OCI-M2 (cell line): Measurements from ENCODE around the gene KHSRP.
"Not testable (repeated sequence)": the region's sequence is repeated elsewhere in the genome, so short reads cannot be mapped to it uniquely, and the experiment has no call there.

Experiments
- DNase-seq: peaks from one replicate; lab custom pipeline; 2025; ENCODE audit not compliant: unreplicated experiment; lab: John Stamatoyannopoulos, UW

KHSRP gene

DNA sequence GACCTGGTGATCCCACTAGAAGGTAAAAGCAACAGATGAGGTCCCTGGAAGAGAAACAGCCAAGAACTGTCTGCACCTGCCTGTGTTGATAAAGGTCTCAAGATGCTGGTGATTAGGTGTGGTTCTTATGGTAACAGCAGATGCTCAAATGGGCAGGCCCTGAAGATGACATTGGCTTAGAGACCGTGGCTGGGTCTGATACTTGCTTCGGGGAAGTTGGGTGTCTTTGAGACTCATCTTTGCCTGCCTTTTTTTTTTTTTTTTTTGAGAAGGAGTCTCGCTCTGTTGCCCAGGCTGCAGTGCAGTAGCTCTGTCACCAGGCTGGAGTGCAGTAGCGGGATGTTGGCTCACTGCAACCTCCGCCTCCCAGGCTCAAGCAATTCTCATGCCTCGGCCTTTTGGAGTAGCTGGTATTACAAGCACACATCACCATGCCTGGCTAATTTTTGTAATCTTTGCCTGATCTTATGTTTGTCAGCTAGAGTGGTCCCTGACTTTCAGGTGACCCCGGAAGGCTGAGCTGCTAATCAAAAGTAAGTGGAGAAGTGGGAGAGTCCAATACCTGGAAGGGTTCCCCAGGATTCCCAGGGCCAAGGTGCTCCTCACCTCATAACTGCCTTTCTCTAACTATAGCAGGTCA, 27.1 kb upstream of the KHSRP start:
- no peak for DNase-seq

DNA sequence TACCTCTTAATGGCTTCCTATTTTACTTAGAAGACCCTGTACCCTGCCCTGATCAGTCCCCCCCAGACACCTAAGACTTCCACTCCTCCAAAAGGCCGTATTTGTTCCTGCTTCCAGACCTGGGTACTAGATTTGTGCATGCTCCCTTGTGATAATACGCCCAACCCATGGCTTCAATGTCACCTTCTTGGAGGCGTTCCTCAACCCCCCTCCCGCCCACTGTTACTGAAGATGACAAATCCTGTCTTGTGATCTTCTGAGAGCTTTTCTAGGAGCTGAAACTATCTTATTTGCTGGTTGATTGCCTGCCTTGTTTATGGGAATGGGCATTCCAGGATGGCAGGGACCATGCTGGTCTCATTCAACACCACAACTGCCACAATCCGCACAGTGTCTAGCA, 25.6 kb upstream of the KHSRP start:
- DNase-seq, result no peak

- DNase-seq, result no peak
These were observed 23.4 kb upstream of the KHSRP start for GRCh38 chr19:6448045-6448444.

DNA sequence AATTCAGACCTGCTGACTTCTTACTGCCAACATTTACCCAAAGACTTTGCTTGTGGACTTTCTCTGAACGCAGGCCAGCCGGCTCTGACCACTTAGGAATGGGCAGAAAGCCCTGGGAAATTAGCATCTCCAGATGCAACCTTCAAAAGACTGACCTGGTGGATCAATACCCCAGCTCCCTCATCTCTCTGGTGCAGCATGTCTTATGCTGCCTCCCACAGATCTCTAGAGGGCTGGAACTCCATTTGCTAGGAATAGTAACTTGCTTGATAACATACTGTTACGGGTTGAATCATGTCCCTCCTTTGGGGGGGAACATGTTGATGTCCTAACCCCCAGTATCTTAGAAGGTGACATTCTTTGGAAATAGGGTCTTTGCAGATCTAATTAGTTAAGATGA, 21.8 kb upstream of the KHSRP start:
- no peak for DNase-seq

DNA sequence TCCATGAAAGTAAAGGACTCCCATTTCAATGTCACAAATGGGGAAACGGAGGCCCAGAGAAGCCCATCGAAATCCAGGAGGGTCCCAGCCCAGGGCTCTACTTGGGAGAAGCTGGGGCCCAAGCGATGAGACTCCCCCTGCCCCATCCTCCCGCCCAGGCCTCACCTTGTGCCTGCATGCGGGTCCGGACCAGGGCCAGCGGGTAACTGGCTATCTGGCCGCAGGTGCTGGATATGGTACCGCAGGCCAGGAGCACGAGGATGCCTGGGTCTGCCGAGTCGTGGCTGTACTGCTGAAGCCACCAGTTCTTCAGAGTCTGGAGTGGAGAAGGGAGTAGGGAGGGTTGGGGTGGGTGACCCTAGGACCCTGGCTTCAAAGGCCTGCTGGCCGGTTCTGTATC, 19.4 kb upstream of the KHSRP start:
- DNase-seq, result no peak

GRCh38 chr19:6442087-6442688, 17.6 kb upstream of the KHSRP start:
- no peak for DNase-seq

DNA sequence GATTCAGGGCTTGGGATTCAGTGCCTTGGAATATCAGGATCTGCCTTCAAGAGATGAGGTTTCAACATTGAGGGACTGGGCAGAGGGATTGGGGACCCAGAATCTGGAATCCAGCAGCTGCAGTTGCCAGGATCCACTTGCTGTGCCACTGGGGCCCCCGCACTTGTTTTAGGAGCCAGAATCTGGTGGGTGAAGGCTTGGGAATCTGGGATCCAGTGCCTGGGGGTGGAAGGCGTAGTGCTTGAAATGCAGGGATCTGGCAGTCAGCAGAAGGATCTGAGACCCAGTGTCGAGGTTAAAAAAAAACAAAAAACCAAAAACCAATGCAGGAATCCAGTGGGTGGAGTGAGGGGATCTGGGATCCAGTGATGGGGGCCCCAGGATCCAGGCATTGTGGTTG, 16.3 kb upstream of the KHSRP start:
- DNase-seq, result no peak

DNA sequence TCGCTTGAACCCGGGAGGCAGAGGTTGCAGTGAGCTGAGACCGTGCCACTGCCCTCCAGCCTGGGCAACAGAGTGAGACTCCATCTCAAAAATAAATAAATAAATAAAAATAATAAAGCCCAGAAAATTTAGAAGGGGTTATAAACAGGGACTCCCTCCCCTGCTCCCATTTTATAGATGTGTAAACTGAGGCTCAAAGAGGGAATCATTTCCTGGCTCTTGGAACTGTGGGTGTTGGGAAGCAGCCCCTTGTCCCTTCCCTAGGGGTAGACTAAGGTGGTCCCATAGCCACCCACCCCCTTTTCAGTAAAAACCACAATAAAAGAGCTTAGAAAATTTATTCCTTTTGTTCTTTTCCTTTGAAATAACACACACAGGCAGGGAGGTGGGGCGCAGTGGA, 15.1 kb upstream of the KHSRP start:
- DNase-seq, result no peak

DNA sequence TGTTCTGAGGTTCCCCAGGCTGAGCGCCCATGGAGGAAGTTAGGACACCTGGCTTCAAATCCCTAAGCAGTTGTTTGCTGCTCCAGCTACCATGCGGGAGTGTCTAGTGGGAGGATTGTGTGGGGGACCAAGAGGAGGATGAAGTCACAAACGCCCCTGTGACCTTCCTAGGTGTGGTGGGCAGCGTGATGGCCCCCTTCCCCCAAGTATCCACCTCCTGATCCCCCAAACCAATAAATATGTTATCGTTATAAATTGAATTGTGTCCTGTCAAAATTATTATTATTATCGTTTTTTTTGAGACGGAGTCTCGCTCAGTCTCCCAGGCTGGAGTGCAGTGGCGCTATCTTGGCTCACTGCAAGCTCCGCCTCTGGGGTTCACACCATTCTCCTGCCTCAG, 9.1 kb upstream of the KHSRP start, which contains the start of gene SLC25A41:
TSS of gene SLC25A41 (minus strand) at position 101 of the 400 bp plus-strand sequence. CDS start at position 31, 70 bp downstream.
- DNase-seq, result no peak

- DNase-seq, result no peak
These were observed 8.6 kb upstream of the KHSRP start for GRCh38 chr19:6433165-6433564.

DNA sequence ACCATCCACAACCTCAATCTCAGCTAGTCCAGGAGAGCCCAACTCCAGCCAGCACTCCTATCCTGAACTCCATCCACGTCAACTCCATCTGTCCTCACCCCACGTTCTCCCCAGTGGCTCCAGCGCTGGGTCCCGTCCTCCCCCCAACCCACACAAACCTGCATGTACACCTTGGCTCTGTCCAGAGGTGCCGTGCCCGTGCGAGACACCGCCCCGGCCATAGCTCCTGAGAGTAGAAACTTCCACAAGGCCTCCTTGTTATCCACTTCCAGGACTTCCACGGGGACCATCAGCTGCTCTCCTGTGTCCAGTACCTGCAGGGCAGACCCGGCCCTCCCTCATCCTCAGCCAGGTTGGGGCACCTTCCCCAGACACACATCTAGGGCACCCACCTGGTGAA, 7.3 kb upstream of the KHSRP start:
- DNase-seq, result no peak

- DNase-seq, result no peak
These were observed 5.0 kb upstream of the KHSRP start for GRCh38 chr19:6429419-6430221.

GRCh38 chr19:6428692-6429418, 4.2 kb upstream of the KHSRP start:
- DNase-seq, result not testable (repeated sequence)

DNA sequence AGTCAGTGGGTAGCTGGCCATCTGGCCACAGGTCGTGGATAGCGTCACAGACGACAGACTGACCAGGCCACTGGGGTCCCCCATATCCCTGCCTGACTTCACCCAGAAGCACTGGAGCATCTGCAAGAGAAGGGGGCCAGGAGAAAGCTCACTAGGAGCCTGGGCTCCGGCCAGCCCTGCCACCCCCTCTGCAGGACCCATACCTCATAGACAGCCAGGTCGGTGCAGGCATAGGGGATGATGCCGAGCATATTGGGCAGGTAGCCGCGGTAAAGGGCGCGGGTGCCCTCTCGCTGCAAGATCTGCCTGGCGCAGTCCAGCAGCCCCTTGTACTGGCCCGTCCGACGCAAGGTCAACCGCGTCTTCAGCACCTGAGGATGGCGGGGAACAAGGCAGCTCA, 2.5 kb upstream of the KHSRP start:
- DNase-seq, result no peak

DNA sequence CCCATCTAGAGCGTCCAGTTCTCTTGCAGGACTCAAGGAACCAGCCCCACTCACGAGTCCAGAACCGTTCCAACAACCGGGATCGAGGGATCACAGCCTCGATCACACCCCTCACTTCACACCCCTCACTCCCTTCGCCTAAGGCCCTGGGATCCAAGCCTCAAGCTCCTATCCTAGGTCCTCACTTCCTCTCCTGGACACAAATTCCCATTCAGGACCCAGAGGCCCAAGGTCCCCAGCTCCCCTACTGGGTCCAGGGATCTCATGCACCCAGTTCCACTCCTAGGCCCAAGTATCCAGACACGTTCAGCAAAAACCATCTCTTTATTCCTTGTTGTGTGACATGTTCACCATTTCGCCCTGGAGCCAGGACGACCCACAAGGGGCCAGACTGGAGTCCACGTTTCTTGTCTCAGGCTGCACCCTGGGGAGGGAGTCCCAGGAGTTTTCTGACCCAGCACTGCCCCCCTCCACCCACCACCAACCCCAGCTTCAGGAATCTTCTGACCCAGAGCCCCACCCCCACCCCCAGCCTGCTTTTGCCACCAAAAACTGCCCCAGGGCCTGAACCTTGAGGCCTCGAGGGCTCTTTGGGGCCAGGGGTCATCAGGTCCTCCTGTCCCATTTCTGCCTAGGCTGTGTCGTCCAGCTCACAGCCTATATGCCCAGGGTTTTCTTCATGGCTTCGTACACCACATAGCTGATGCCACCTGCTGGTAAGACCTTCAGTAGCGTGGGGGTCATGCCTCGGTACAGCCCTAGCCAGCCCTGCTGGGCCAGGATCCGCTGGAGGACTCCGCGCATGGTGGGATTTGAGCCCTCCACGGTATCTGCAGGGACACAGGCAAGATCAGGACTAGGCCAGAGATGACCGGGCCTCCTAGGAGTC, 1.4 kb upstream of the KHSRP start:
- no peak for DNase-seq

GRCh38 chr19:6424939-6425731, 524 bp upstream of the KHSRP start:
- peak; percentile 96 for DNase-seq

GRCh38 chr19:6423499-6424194, 964 bp downstream of the KHSRP start:
- no peak for DNase-seq

GRCh38 chr19:6421075-6422014, 3.3 kb downstream of the KHSRP start:
- no peak for DNase-seq
